ENCODE results near the gene SNAI3. TPM values are rescaled to one million over a fixed set of nuclear protein-coding genes. Genes with fewer than 3 reads are reported as not detected.

The SNAI3 gene
- total RNA-seq, 1 experiment from 2014 or later = not detected

DNA sequence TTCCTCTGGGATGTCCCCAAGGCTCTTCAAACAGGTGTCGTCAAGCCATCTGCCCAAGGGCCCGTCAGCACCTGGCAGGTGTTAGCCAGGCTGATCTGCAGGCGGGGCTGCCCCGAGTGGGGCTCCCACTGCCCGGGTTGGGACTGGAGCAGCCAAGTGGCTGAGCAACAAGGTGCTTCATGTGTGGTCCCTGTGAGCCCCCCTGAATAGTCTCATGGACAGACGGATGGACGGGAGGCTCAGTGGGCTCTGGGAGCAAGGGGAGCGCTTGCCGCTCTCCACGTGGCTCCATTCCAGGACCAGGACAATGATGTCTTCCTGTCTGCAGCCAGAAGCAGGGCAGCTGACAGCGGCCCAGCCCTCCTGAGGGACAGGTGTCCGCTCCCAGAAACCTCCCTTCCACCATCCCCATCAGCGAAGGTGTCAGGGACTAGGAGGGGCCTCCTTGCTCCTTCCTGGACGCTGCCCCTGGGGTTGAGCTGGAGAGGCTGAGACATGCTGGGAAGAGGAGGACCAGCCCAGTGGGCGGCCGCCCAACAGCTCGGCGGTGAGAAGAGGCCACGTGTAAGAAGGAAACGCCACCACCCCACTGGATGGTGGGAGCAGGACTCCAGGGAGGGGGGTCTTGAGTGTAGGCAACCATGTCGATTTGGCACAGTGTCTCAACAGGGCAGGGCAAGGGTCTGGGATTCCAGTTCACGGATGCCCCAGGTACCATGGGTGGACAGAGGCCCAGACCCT is 9.6 kb downstream of the SNAI3 start:
- no TSS peak for BruUV-seq (replicated peaks)
- in situ Hi-C loops (cut with HindIII; ENCODE audit: low pct_unique_long_range_greater_than_20kb, low sequenced_read_pairs) = no loop called here

DNA sequence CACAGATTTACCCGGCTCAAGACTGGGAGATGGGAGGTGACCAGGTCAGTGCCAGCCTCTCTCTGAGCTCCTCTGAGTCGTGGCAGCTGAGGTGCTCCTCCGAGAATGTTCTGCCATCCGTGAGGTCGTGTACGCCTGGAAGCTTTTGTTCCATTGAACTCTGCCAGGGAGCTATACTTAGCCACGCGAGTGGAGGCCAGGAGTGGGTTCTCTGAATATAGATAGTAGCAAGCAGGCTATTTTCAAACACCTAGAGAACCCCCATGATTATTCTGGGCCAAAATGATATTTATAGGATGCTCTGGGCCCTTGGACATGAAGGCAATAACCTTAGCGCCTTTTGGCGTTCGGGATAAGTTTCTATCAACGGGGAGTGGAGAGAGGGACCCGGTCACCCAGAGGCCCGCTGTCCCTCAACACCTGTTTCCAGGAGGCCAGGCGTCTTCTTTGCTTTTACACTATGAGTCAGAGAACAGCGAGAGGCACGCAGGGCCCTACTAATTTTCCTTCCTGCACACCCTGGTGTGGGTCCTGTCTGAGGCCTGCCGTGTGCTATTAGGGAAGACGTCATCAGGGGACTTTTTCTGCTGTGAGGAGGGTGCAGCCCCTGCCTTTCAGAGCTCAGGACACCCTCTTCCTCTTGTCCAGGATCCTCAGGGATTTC is 12.5 kb downstream of the SNAI3 start:
- H3K4me1 ChIP-seq (ENCODE audit: control insufficient read depth, insufficient read depth, low read length) = no peaks in the 10 kb centered on the region
- CTCF ChIA-PET = no interaction called here
- no peaks in the 10 kb centered on the region for H3K27me3 ChIP-seq (ENCODE audit: control insufficient read depth, insufficient read depth, low read length)
- TF ChIP-seq, protein P1, sequence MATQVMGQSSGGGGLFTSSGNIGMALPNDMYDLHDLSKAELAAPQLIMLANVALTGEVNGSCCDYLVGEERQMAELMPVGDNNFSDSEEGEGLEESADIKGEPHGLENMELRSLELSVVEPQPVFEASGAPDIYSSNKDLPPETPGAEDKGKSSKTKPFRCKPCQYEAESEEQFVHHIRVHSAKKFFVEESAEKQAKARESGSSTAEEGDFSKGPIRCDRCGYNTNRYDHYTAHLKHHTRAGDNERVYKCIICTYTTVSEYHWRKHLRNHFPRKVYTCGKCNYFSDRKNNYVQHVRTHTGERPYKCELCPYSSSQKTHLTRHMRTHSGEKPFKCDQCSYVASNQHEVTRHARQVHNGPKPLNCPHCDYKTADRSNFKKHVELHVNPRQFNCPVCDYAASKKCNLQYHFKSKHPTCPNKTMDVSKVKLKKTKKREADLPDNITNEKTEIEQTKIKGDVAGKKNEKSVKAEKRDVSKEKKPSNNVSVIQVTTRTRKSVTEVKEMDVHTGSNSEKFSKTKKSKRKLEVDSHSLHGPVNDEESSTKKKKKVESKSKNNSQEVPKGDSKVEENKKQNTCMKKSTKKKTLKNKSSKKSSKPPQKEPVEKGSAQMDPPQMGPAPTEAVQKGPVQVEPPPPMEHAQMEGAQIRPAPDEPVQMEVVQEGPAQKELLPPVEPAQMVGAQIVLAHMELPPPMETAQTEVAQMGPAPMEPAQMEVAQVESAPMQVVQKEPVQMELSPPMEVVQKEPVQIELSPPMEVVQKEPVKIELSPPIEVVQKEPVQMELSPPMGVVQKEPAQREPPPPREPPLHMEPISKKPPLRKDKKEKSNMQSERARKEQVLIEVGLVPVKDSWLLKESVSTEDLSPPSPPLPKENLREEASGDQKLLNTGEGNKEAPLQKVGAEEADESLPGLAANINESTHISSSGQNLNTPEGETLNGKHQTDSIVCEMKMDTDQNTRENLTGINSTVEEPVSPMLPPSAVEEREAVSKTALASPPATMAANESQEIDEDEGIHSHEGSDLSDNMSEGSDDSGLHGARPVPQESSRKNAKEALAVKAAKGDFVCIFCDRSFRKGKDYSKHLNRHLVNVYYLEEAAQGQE (IDR thresholded peaks at IDR 0.05; ENCODE audit: insufficient read depth in 1 of 2, low read depth in 2 of 2, low read length in 1 of 2) = no peak
- TF ChIP-seq POLR2AphosphoS5 (IDR thresholded peaks at IDR 0.05; ENCODE audit: low read depth, low read length) = no peak
- no peak for TF ChIP-seq CTCF (IDR thresholded peaks at IDR 0.05)
- no peak for TF ChIP-seq SIN3A (IDR thresholded peaks at IDR 0.05; ENCODE audit: borderline replicate concordance, insufficient read depth, low read depth, low read length)
- TF ChIP-seq TCF7L2 (IDR thresholded peaks at IDR 0.05; ENCODE audit: low read depth, low read length) = no peak
- in situ Hi-C loops (cut with HindIII; ENCODE audit: low pct_unique_long_range_greater_than_20kb, low sequenced_read_pairs) (no loop called here), intact Hi-C loops (cut with micrococcal nuclease; ENCODE audit: unreplicated experiment) (no loop called here)
- ATAC-seq (no peak), DNase-seq (ENCODE audit: low read depth, low spot score) (no peak)
- no peaks in the 10 kb centered on the region for H3K9me3 ChIP-seq (ENCODE audit: control insufficient read depth, insufficient read depth, low read depth, low read length)
- no peaks in the 10 kb centered on the region for H3K36me3 ChIP-seq (ENCODE audit: control insufficient read depth, insufficient read depth, low read length)
- no peak overlapping the region for H3K27ac ChIP-seq (ENCODE audit: low read length)
- no peak overlapping the region for H3K4me3 ChIP-seq (ENCODE audit: low read depth in 2 of 2, low read length in 2 of 2)
- BruUV-seq (replicated peaks) = no TSS peak
- POLR2A ChIA-PET = no interaction called here

More for the DNA sequence above, 9.6 kb downstream of the SNAI3 start:
- intact Hi-C loops (cut with micrococcal nuclease; ENCODE audit: unreplicated experiment) = no loop called here
- H3K9me3 ChIP-seq (ENCODE audit: control insufficient read depth, insufficient read depth, low read depth, low read length) = no peaks in the 10 kb centered on the region
- H3K27me3 ChIP-seq (ENCODE audit: control insufficient read depth, insufficient read depth, low read length) = no peaks in the 10 kb centered on the region
- DNase-seq (ENCODE audit: low read depth, low spot score) (no peak), ATAC-seq (no peak)
- ChIA-PET CTCF (no interaction called here), POLR2A (no interaction called here)
- H3K4me1 ChIP-seq (ENCODE audit: control insufficient read depth, insufficient read depth, low read length) = no peaks in the 10 kb centered on the region
- no peaks in the 10 kb centered on the region for H3K36me3 ChIP-seq (ENCODE audit: control insufficient read depth, insufficient read depth, low read length)
- TF ChIP-seq, protein P1 (IDR thresholded peaks at IDR 0.05; ENCODE audit: insufficient read depth in 1 of 2, low read depth in 2 of 2, low read length in 1 of 2) = no peak
- no peak for TF ChIP-seq TCF7L2 (IDR thresholded peaks at IDR 0.05; ENCODE audit: low read depth, low read length)
- no peak for TF ChIP-seq POLR2AphosphoS5 (IDR thresholded peaks at IDR 0.05; ENCODE audit: low read depth, low read length)
- TF ChIP-seq CTCF (IDR thresholded peaks at IDR 0.05) = no peak
- TF ChIP-seq SIN3A (IDR thresholded peaks at IDR 0.05; ENCODE audit: borderline replicate concordance, insufficient read depth, low read depth, low read length) = no peak
- H3K27ac ChIP-seq (ENCODE audit: low read length) = no peak overlapping the region
- H3K4me3 ChIP-seq (ENCODE audit: low read depth in 2 of 2, low read length in 2 of 2) = no peak overlapping the region
